ENCODE data around the gene CLEC18A. TPM values are rescaled to one million over a fixed set of nuclear protein-coding genes. Genes with fewer than 3 reads are reported as not detected.

CLEC18A gene
- total and polyA plus RNA-seq, 2 experiments from 2014 or later, result 0.13 to 0.90 TPM

DNA sequence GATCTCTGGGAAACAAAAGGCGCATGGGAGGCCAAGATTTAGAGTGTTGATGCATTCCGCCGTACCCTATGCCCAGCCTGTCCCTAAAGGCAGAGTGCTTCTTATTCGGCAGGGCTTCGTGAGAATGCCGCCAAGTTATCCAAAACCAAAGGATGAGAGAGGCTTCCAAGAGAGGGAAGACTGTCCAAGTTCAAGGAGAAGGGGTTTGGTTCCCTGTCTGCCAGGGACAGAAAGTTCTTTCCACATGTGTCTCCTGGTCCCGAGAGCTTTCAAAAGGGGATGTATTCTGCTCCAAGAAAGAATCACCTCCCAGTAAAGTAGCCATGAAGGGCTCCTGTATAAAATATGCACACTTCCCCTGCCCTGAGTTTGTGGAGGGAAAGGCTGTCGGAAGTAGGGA, 42.1 kb upstream of the CLEC18A start (continued):
- TF ChIP-seq, protein P1, sequence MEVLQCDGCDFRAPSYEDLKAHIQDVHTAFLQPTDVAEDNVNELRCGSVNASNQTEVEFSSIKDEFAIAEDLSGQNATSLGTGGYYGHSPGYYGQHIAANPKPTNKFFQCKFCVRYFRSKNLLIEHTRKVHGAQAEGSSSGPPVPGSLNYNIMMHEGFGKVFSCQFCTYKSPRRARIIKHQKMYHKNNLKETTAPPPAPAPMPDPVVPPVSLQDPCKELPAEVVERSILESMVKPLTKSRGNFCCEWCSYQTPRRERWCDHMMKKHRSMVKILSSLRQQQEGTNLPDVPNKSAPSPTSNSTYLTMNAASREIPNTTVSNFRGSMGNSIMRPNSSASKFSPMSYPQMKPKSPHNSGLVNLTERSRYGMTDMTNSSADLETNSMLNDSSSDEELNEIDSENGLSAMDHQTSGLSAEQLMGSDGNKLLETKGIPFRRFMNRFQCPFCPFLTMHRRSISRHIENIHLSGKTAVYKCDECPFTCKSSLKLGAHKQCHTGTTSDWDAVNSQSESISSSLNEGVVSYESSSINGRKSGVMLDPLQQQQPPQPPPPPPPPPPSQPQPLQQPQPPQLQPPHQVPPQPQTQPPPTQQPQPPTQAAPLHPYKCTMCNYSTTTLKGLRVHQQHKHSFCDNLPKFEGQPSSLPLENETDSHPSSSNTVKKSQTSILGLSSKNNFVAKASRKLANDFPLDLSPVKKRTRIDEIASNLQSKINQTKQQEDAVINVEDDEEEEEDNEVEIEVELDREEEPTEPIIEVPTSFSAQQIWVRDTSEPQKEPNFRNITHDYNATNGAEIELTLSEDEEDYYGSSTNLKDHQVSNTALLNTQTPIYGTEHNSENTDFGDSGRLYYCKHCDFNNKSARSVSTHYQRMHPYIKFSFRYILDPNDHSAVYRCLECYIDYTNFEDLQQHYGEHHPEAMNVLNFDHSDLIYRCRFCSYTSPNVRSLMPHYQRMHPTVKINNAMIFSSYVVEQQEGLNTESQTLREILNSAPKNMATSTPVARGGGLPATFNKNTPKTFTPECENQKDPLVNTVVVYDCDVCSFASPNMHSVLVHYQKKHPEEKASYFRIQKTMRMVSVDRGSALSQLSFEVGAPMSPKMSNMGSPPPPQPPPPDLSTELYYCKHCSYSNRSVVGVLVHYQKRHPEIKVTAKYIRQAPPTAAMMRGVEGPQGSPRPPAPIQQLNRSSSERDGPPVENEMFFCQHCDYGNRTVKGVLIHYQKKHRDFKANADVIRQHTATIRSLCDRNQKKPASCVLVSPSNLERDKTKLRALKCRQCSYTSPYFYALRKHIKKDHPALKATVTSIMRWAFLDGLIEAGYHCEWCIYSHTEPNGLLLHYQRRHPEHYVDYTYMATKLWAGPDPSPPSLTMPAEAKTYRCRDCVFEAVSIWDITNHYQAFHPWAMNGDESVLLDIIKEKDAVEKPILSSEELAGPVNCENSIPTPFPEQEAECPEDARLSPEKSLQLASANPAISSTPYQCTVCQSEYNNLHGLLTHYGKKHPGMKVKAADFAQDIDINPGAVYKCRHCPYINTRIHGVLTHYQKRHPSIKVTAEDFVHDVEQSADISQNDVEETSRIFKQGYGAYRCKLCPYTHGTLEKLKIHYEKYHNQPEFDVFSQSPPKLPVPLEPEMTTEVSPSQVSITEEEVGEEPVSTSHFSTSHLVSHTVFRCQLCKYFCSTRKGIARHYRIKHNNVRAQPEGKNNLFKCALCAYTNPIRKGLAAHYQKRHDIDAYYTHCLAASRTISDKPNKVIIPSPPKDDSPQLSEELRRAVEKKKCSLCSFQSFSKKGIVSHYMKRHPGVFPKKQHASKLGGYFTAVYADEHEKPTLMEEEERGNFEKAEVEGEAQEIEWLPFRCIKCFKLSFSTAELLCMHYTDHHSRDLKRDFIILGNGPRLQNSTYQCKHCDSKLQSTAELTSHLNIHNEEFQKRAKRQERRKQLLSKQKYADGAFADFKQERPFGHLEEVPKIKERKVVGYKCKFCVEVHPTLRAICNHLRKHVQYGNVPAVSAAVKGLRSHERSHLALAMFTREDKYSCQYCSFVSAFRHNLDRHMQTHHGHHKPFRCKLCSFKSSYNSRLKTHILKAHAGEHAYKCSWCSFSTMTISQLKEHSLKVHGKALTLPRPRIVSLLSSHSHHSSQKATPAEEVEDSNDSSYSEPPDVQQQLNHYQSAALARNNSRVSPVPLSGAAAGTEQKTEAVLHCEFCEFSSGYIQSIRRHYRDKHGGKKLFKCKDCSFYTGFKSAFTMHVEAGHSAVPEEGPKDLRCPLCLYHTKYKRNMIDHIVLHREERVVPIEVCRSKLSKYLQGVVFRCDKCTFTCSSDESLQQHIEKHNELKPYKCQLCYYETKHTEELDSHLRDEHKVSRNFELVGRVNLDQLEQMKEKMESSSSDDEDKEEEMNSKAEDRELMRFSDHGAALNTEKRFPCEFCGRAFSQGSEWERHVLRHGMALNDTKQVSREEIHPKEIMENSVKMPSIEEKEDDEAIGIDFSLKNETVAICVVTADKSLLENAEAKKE (CRISPR knock-in tag; IDR thresholded peaks at IDR 0.05), result no peak
- no peak for TF ChIP-seq ZNF114 (CRISPR knock-in tag; IDR thresholded peaks at IDR 0.05)
- TF ChIP-seq JUNB (IDR thresholded peaks at IDR 0.05; ENCODE audit: unreplicated experiment), result no peak
- no peak for TF ChIP-seq POLR2AphosphoS5 (IDR thresholded peaks at IDR 0.05; ENCODE audit: low read depth)
- no peak for TF ChIP-seq CREB1 (CRISPR knock-in tag; IDR thresholded peaks at IDR 0.05; ENCODE audit: low read depth)
- TF ChIP-seq, protein P2, sequence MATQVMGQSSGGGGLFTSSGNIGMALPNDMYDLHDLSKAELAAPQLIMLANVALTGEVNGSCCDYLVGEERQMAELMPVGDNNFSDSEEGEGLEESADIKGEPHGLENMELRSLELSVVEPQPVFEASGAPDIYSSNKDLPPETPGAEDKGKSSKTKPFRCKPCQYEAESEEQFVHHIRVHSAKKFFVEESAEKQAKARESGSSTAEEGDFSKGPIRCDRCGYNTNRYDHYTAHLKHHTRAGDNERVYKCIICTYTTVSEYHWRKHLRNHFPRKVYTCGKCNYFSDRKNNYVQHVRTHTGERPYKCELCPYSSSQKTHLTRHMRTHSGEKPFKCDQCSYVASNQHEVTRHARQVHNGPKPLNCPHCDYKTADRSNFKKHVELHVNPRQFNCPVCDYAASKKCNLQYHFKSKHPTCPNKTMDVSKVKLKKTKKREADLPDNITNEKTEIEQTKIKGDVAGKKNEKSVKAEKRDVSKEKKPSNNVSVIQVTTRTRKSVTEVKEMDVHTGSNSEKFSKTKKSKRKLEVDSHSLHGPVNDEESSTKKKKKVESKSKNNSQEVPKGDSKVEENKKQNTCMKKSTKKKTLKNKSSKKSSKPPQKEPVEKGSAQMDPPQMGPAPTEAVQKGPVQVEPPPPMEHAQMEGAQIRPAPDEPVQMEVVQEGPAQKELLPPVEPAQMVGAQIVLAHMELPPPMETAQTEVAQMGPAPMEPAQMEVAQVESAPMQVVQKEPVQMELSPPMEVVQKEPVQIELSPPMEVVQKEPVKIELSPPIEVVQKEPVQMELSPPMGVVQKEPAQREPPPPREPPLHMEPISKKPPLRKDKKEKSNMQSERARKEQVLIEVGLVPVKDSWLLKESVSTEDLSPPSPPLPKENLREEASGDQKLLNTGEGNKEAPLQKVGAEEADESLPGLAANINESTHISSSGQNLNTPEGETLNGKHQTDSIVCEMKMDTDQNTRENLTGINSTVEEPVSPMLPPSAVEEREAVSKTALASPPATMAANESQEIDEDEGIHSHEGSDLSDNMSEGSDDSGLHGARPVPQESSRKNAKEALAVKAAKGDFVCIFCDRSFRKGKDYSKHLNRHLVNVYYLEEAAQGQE (IDR thresholded peaks at IDR 0.05; ENCODE audit: unreplicated experiment), result no peak
- no peak for TF ChIP-seq NANOG (IDR thresholded peaks at IDR 0.05; ENCODE audit: borderline replicate concordance)
- TF ChIP-seq, protein P3, sequence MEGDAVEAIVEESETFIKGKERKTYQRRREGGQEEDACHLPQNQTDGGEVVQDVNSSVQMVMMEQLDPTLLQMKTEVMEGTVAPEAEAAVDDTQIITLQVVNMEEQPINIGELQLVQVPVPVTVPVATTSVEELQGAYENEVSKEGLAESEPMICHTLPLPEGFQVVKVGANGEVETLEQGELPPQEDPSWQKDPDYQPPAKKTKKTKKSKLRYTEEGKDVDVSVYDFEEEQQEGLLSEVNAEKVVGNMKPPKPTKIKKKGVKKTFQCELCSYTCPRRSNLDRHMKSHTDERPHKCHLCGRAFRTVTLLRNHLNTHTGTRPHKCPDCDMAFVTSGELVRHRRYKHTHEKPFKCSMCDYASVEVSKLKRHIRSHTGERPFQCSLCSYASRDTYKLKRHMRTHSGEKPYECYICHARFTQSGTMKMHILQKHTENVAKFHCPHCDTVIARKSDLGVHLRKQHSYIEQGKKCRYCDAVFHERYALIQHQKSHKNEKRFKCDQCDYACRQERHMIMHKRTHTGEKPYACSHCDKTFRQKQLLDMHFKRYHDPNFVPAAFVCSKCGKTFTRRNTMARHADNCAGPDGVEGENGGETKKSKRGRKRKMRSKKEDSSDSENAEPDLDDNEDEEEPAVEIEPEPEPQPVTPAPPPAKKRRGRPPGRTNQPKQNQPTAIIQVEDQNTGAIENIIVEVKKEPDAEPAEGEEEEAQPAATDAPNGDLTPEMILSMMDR (conservative IDR thresholded peaks at IDR 0.05; ENCODE audit: low read depth in 2 of 2), result no peak
- no peak for TF ChIP-seq EZH2 (IDR thresholded peaks at IDR 0.05; ENCODE audit: low read depth, unreplicated experiment)
- no peak for TF ChIP-seq STAT1 (IDR thresholded peaks at IDR 0.05; ENCODE audit: unreplicated experiment)
- no peak for TF ChIP-seq ZNF331 (CRISPR knock-in tag; IDR thresholded peaks at IDR 0.05; ENCODE audit: low read depth)
- TF ChIP-seq EZH2phosphoT487 (IDR thresholded peaks at IDR 0.05; ENCODE audit: unreplicated experiment), result no peak
